H9 (cell line): Measurements from ENCODE around the gene SLC51A. TPM values are rescaled to one million over a fixed set of nuclear protein-coding genes. Genes with fewer than 3 reads are reported as not detected.

ENCODE experiments used
- DNase-seq: peaks from one replicate; pipeline ENCODE4 v3.0.0-alpha.2; 2017
- H2AFZ ChIP-seq: one replicate; pipeline ENCODE4 v1.6.1; 2013; ENCODE audit warnings: mild to moderate bottlenecking, low read length, control low read depth, moderate library complexity
- H2AK5ac ChIP-seq: 2 replicates; pipeline ENCODE4 v1.6.1; 2013; ENCODE audit warnings: low read length, control low read depth, mixed read lengths; ENCODE audit not compliant: insufficient read length
- H2BK120ac ChIP-seq: one replicate; pipeline ENCODE4 v1.6.1; 2013; ENCODE audit warnings: low read depth, mild to moderate bottlenecking, low read length, control low read depth, inconsistent platforms; ENCODE audit not compliant: poor library complexity, severe bottlenecking
- H2BK12ac ChIP-seq: 2 replicates; pipeline ENCODE4 v1.6.1; 2013; ENCODE audit warnings: low read length, control low read depth, mixed read lengths, low read depth; ENCODE audit not compliant: insufficient read length
- H2BK15ac ChIP-seq: 2 replicates; pipeline ENCODE4 v1.6.1; 2013; ENCODE audit warnings: low read depth, low read length, control low read depth
- H2BK20ac ChIP-seq: one replicate; pipeline ENCODE4 v1.6.1; 2013; ENCODE audit warnings: low read depth, mild to moderate bottlenecking, low read length, control low read depth, inconsistent platforms; ENCODE audit not compliant: poor library complexity, severe bottlenecking
- H2BK5ac ChIP-seq: 2 replicates; pipeline ENCODE4 v1.6.1; 2013; ENCODE audit warnings: low read length, control low read depth, mixed read lengths; ENCODE audit not compliant: insufficient read length
- H3K14ac ChIP-seq: 2 replicates; pipeline ENCODE4 v1.6.1; 2013; ENCODE audit warnings: low read length, control low read depth; ENCODE audit not compliant: insufficient read depth
- H3K18ac ChIP-seq: 2 replicates; pipeline ENCODE4 v1.6.1; 2013; ENCODE audit warnings: low read depth, mild to moderate bottlenecking, mixed read lengths, low read length, control low read depth; ENCODE audit not compliant: insufficient read length
- H3K23ac ChIP-seq: 2 replicates; pipeline ENCODE4 v1.6.1; 2013; ENCODE audit warnings: low read length, control low read depth, mixed read lengths, low read depth; ENCODE audit not compliant: insufficient read length
- H3K23me2 ChIP-seq: 2 replicates; pipeline ENCODE4 v1.6.1; 2013; ENCODE audit warnings: low read depth, mild to moderate bottlenecking, mixed read lengths, low read length, control low read depth; ENCODE audit not compliant: insufficient read length, poor library complexity, severe bottlenecking
- H3K27ac ChIP-seq: 2 replicates; pipeline ENCODE4 v1.5.1; 2013; ENCODE audit warnings: low read length, control low read depth, mixed read lengths, low read depth; ENCODE audit not compliant: insufficient read length
- H3K27me3 ChIP-seq: 2 replicates; pipeline ENCODE4 v1.6.1; 2013; ENCODE audit warnings: low read length, control low read depth, inconsistent platforms; ENCODE audit not compliant: insufficient read depth
- H3K4ac ChIP-seq: 2 replicates; pipeline ENCODE4 v1.6.1; 2013; ENCODE audit warnings: low read depth, mild to moderate bottlenecking, control low read depth, inconsistent platforms, low read length, moderate library complexity
- H3K4me1 ChIP-seq: 2 replicates; pipeline ENCODE4 v1.6.1; 2013; ENCODE audit warnings: low read length, control low read depth, inconsistent platforms; ENCODE audit not compliant: insufficient read depth
- H3K4me2 ChIP-seq: 2 replicates; pipeline ENCODE4 v1.6.1; 2013; ENCODE audit warnings: low read length, control low read depth, mixed read lengths; ENCODE audit not compliant: insufficient read length, insufficient read depth
- H3K56ac ChIP-seq: 2 replicates; pipeline ENCODE4 v1.6.1; 2013; ENCODE audit warnings: low read depth, mild to moderate bottlenecking, mixed read lengths, low read length, control low read depth; ENCODE audit not compliant: insufficient read length
- H3K79me1 ChIP-seq: 2 replicates; pipeline ENCODE4 v1.6.1; 2013; ENCODE audit warnings: low read depth, mild to moderate bottlenecking, moderate library complexity, low read length, control low read depth, inconsistent platforms; ENCODE audit not compliant: insufficient read depth, poor library complexity, severe bottlenecking
- H3K79me2 ChIP-seq: 2 replicates; pipeline ENCODE4 v1.6.1; 2013; ENCODE audit warnings: low read length, control low read depth, inconsistent platforms; ENCODE audit not compliant: insufficient read depth
- H3K9ac ChIP-seq: 2 replicates; pipeline ENCODE4 v1.6.1; 2013; ENCODE audit warnings: low read length, control low read depth, mixed read lengths; ENCODE audit not compliant: insufficient read length; ENCODE audit errors: extremely low read depth
- H3K9me3 ChIP-seq: one replicate; pipeline ENCODE4 v1.6.1; 2013; ENCODE audit warnings: low read depth, low read length, inconsistent platforms; ENCODE audit not compliant: control insufficient read depth
- H3T11ph ChIP-seq: one replicate; pipeline ENCODE4 v1.6.1; 2013; ENCODE audit warnings: mild to moderate bottlenecking, low read length, control low read depth, inconsistent platforms
- H4K20me1 ChIP-seq: one replicate; pipeline ENCODE4 v1.6.1; 2013; ENCODE audit not compliant: control insufficient read depth, insufficient read length, insufficient read depth
- H4K5ac ChIP-seq: 2 replicates; pipeline ENCODE4 v1.6.1; 2013; ENCODE audit warnings: low read depth, mild to moderate bottlenecking, mixed read lengths, low read length, control low read depth; ENCODE audit not compliant: insufficient read length
- H4K8ac ChIP-seq: replicated peaks from 2 replicates; pipeline ENCODE4 v1.6.1; 2013; ENCODE audit warnings: low read length, control low read depth, mixed read lengths, low read depth; ENCODE audit not compliant: insufficient read length
- H4K91ac ChIP-seq: 2 replicates; pipeline ENCODE4 v1.6.1; 2013; ENCODE audit warnings: low read depth, mild to moderate bottlenecking, moderate library complexity, mixed read lengths, low read length, control low read depth; ENCODE audit not compliant: insufficient read length
- H3K27ac Mint-ChIP-seq, 3 experiments: 2 replicates in 2 of 3; 3 replicates in 1 of 3; pipeline ENCODE4 v1.8.0; 2020 to 2021; ENCODE audit warnings: mixed read lengths in 3 of 3, mild to moderate bottlenecking in 1 of 3, moderate library complexity in 1 of 3
- H3K27me3 Mint-ChIP-seq: 2 replicates; pipeline ENCODE4 v1.8.0; 2021; ENCODE audit warnings: low read depth, mild to moderate bottlenecking, moderate library complexity, mixed read lengths
- H3K36me3 Mint-ChIP-seq, 3 experiments: 2 replicates in 2 of 3; 3 replicates in 1 of 3; pipeline ENCODE4 v1.8.0; 2020 to 2021; ENCODE audit warnings: low read depth in 3 of 3, mixed read lengths in 3 of 3; ENCODE audit not compliant: insufficient read depth in 1 of 3
- H3K4me1 Mint-ChIP-seq, 2 experiments: 2 replicates each; pipeline ENCODE4 v1.8.0; 2020; ENCODE audit warnings: mixed read lengths in 2 of 2
- H3K4me3 Mint-ChIP-seq, 2 experiments: 2 replicates in 1 of 2; 3 replicates in 1 of 2; pipeline ENCODE4 v1.8.0; 2020 to 2021; ENCODE audit warnings: mild to moderate bottlenecking in 2 of 2, mixed read lengths in 2 of 2, moderate library complexity in 1 of 2
- H3K9me3 Mint-ChIP-seq, 2 experiments: 2 replicates in 1 of 2; 3 replicates in 1 of 2; pipeline ENCODE4 v1.8.0; 2020; ENCODE audit warnings: mild to moderate bottlenecking in 2 of 2, mixed read lengths in 2 of 2, moderate library complexity in 1 of 2
- WGBS: extraction: QIAGEN DNeasy Blood & Tissue Kit; methylation state at CpG from one replicate; pipeline ENCODE4 v1.1.7; 2013; ENCODE audit warnings: missing lambda C conversion rate, low lambda C conversion rate, mixed read lengths; ENCODE audit not compliant: insufficient read length; ENCODE audit errors: extremely low coverage; 5-methylcytosine and 5-hydroxymethylcytosine counted together
- total RNA-seq: library from RNA; stranded (reverse); gene quantifications from 2 replicates; pipeline ENCODE4 v1.2.1, GENCODE V29; 2021
- TF ChIP-seq, protein P1 (sequence below): fragments of 200-600 bp; sonication (generic); conservative IDR thresholded peaks from 3 replicates; pipeline ENCODE4 v1.8.0; 2021; ENCODE audit warnings: antibody characterized with exemption, mild to moderate bottlenecking

SLC51A gene
- total RNA-seq, 1 experiment from 2014 or later, result 5.6 TPM

DNA sequence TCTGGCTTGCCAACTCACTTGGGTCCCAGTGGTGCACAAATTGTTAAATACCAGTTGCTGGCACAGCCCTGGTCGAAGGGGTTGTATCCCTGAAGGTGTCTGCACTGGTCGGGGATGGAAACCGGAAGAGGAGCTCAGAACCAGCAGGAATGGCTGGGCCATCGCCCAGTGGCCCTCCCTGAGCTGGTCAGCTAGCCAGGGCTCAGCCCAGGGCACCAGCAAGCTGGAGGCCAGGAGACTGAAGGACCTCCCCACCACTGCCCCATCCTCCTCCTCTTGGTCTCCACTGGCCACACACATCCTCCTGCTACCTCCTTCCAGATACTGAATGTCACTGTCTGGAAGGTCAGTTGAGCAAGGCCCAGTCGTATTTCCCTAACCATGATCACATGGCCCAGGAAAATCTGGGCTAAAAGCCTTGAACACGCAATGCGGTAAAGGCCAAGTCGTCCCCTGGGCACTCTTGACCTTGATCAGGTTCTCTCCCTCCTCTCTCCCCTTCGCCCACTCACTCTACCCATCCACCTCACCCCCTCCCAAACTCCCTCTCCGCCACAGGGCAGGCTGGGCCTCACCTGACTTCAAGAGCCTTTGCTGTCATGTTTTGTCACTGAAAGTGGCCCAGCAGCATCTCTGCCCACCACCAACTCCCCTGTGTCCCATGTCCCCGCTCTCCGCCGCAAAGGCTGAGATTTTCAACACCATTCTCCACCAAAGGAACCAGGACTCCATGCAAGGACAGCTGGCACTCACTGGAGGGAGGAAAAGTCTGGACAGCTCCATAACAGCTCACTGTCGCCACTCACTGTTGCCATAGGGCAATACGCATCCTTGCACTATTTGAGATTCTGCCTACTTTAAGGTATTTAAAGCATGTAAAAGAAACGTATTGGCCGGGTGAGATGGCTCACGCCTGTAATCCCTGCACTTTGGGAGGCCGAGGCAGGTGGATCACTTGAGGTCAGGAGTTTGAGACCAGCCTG, 17.3 kb upstream of the SLC51A start:
- no peak overlapping the region for H3K4me2 ChIP-seq
- no peak overlapping the region for H2AFZ ChIP-seq
- no peak overlapping the region for H3K4ac ChIP-seq
- H3K23ac ChIP-seq, result no peak overlapping the region
- no peak overlapping the region for H2BK120ac ChIP-seq
- H3K9me3 ChIP-seq, result no peaks in the 10 kb centered on the region
- no peak overlapping the region for H3K56ac ChIP-seq
- no peaks in the 10 kb centered on the region for H3K4me1 ChIP-seq
- no peaks in the 10 kb centered on the region for H4K20me1 ChIP-seq
- H4K8ac ChIP-seq, result no peak overlapping the region
- Mint-ChIP-seq H3K27me3 (peaks cover 4% of the 10 kb centered on the region; the same call in 1 of the 2 replicates), H3K9me3 (no peaks in the 10 kb centered on the region), H3K27ac (peak overlapping the region in 1 of 3 experiments; percentile 71; a peak in 2 of 7 replicates), H3K36me3 (no peaks in the 10 kb centered on the region), H3K4me1 (peaks cover 0 to 3% of the 10 kb centered on the region in 2 experiments; a peak in 1 of 4 replicates), H3K4me3 (no peak overlapping the region; a peak in 1 of 5 replicates)
- H4K5ac ChIP-seq, result no peak overlapping the region
- no peaks in the 10 kb centered on the region for H3K79me2 ChIP-seq
- H4K91ac ChIP-seq, result no peak overlapping the region
- no peaks in the 10 kb centered on the region for H3K79me1 ChIP-seq
- no peak overlapping the region for H2BK5ac ChIP-seq
- no peak overlapping the region for H3K9ac ChIP-seq
- no peak for DNase-seq
- WGBS, result no CpG with 5 or more reads among the region's 19 CpGs
- H2BK12ac ChIP-seq, result no peak overlapping the region
- no peaks in the 10 kb centered on the region for H3K27me3 ChIP-seq
- no peak overlapping the region for H3K14ac ChIP-seq
- no peak overlapping the region for H2AK5ac ChIP-seq
- H2BK15ac ChIP-seq, result no peak overlapping the region
- no peak overlapping the region for H3T11ph ChIP-seq
- H3K27ac ChIP-seq, result no peak overlapping the region
- no peak overlapping the region for H3K18ac ChIP-seq
- TF ChIP-seq, protein P1, sequence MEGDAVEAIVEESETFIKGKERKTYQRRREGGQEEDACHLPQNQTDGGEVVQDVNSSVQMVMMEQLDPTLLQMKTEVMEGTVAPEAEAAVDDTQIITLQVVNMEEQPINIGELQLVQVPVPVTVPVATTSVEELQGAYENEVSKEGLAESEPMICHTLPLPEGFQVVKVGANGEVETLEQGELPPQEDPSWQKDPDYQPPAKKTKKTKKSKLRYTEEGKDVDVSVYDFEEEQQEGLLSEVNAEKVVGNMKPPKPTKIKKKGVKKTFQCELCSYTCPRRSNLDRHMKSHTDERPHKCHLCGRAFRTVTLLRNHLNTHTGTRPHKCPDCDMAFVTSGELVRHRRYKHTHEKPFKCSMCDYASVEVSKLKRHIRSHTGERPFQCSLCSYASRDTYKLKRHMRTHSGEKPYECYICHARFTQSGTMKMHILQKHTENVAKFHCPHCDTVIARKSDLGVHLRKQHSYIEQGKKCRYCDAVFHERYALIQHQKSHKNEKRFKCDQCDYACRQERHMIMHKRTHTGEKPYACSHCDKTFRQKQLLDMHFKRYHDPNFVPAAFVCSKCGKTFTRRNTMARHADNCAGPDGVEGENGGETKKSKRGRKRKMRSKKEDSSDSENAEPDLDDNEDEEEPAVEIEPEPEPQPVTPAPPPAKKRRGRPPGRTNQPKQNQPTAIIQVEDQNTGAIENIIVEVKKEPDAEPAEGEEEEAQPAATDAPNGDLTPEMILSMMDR, result peak; percentile 49
- H3K23me2 ChIP-seq, result no peaks in the 10 kb centered on the region
- H2BK20ac ChIP-seq, result no peak overlapping the region
